ENCODE measurements around the gene KCNJ15. TPM values are rescaled to one million over a fixed set of nuclear protein-coding genes. Genes with fewer than 3 reads are reported as not detected.

KCNJ15 gene
- total RNA-seq, 1 donor from 2014 or later = 0.13 TPM

- no peak for DNase-seq (ENCODE audit: low read depth, low spot score)
Observed at GRCh38 chr21:38354231-38354630, 97.4 kb downstream of the KCNJ15 start.

GRCh38 chr21:38354746-38355145, 98.0 kb downstream of the KCNJ15 start:
- no peak for DNase-seq (ENCODE audit: low read depth, low spot score)

- no peak for DNase-seq (ENCODE audit: low read depth, low spot score)
Observed at GRCh38 chr21:38355353-38355752, 98.6 kb downstream of the KCNJ15 start.

DNA sequence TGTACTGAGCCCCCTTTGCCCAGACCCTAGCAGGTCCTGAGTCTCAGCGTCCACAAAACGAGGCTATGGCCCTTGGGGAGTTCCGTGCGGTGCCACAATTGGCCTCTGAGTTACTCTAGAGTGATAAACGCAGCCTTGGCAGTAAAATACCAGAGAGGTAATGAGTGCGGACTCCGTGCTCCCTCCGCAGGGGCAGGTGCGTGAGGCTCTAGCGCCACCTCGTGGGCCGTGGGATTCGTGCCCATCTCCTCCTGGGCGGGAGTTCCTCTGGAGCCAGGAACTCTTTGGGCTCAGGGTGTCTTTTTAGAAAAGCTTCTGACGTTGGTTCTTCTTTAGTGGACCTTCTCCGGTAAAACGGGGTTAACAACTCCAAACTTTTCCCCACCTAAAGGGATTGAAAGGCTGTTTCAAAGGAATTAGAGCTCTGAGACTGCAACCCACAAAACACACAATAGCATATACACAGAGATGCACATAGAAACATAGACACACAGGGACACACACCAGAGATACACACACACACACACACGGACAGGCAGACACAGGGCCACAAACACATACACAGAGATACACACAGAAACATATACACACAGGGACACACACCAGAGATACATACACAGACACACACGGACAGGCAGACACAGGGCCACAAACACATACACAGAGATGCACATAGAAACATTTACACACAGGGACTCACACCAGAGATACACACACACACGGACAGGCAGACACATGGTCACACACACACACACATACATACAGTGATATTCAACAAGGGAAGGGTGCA, 99.4 kb downstream of the KCNJ15 start:
- no peak for DNase-seq (ENCODE audit: low read depth, low spot score)

Other genes starting within 250 kb of the KCNJ15 start
- gene ERG, start 241.5 kb downstream of the KCNJ15 start, total RNA-seq = 58.9 and 61.4 TPM in 2 replicates